ENCODE results near the gene MPO. TPM values are rescaled to one million over a fixed set of nuclear protein-coding genes. Genes with fewer than 3 reads are reported as not detected.

The MPO gene
- total and polyA plus RNA-seq, 2 of the 4 experiments (the other 2 are of a cell fraction), result not detected

DNA sequence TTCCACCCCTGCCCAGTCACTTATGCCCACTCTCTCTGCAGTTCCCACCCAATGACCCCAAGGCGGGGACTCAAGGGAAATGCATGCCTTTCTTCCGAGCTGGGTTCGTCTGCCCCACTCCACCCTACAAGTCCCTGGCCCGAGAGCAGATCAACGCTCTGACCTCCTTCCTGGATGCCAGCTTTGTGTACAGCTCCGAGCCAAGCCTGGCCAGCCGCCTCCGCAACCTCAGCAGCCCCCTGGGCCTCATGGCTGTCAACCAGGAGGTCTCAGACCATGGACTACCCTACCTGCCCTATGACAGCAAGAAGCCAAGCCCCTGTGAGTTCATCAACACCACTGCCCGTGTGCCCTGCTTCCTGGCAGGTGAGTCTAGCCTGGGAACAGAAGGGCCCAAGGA, 28.6 kb downstream of the MPO start:
- H2BK5ac ChIP-seq (ENCODE audit: low read depth, low read length, poor library complexity, severe bottlenecking), result no peak overlapping the region
- H3K9ac ChIP-seq (ENCODE audit: low read depth, low read length), result no peak overlapping the region
- no peak overlapping the region for H4K8ac ChIP-seq (ENCODE audit: low read depth in 2 of 2, low read length in 2 of 2)
- no peak overlapping the region for H3K27ac ChIP-seq (ENCODE audit: insufficient read depth, low read length)
- H2AK9ac ChIP-seq (replicated peaks; ENCODE audit: low read depth, low read length, poor library complexity), result no peak overlapping the region
- no peak overlapping the region for H4K91ac ChIP-seq (ENCODE audit: insufficient read depth, low read depth, low read length)
- no peak overlapping the region for H2AFZ ChIP-seq (replicated peaks; ENCODE audit: low read length, poor library complexity)
- peaks cover 40% of the 10 kb centered on the region for H3K27me3 ChIP-seq (ENCODE audit: control insufficient read depth, insufficient read depth, low read length)
- intact Hi-C loops (cut with micrococcal nuclease), result no loop called here
- H2AK5ac ChIP-seq (ENCODE audit: low read depth, low read length), result no peak overlapping the region
- H3K9me3 ChIP-seq (ENCODE audit: control insufficient read depth, insufficient read depth, low read length), result no peaks in the 10 kb centered on the region
- 36% methylated on average over 3 of the region's 9 CpGs; no CpG with 5 or more reads in 1 of the 2 experiments for WGBS, 2 experiments (ENCODE audit: extremely low coverage in 2 of 2, insufficient read length in 1 of 2)
- no peak overlapping the region for H3K4ac ChIP-seq (ENCODE audit: low read depth, low read length)
- no peaks in the 10 kb centered on the region for H3K36me3 ChIP-seq (ENCODE audit: control insufficient read depth, insufficient read depth, low read length)
- ChIA-PET CTCF (no interaction called here), POLR2A (ENCODE audit: unreplicated experiment) (no interaction called here)
- H3K18ac ChIP-seq (ENCODE audit: low read depth, low read length), result no peak overlapping the region
- no peak for ATAC-seq (ENCODE audit: low read depth)
- H3K4me1 ChIP-seq (ENCODE audit: control insufficient read depth, insufficient read depth, low read length), result no peaks in the 10 kb centered on the region
- no peak overlapping the region for H3K56ac ChIP-seq (ENCODE audit: extremely low read depth, insufficient read depth, low read length)
- no peak for DNase-seq
- no peaks in the 10 kb centered on the region for H3K9me1 ChIP-seq (ENCODE audit: insufficient read depth, low read length)
- H3K23ac ChIP-seq (ENCODE audit: low read depth, low read length), result no peak overlapping the region
- H3K79me1 ChIP-seq (ENCODE audit: low read depth in 1 of 2, low read length in 2 of 2), result no peaks in the 10 kb centered on the region
- H2BK120ac ChIP-seq (ENCODE audit: low read depth, low read length), result no peak overlapping the region
- no peak overlapping the region for H2BK20ac ChIP-seq (ENCODE audit: low read depth, low read length)
- in situ Hi-C loops (cut with MboI; ENCODE audit: low sequenced_read_pairs), result no loop called here
- H2BK15ac ChIP-seq (ENCODE audit: low read depth, low read length), result no peak overlapping the region
- no peaks in the 10 kb centered on the region for H4K20me1 ChIP-seq (ENCODE audit: insufficient read depth, low read length)
- no peak overlapping the region for H3K4me2 ChIP-seq (ENCODE audit: low read depth, low read length)
- BruUV-seq (replicated peaks), result no TSS peak
- H3K4me3 ChIP-seq (ENCODE audit: insufficient read depth, low read depth, low read length), result no peak overlapping the region
- no peak overlapping the region for H3K14ac ChIP-seq (replicated peaks; ENCODE audit: low read depth, low read length)
- dilution Hi-C loops (cut with HindIII; ENCODE audit: low sequenced_read_pairs, unreplicated experiment), result no loop called here
- TF ChIP-seq POLR2A (IDR thresholded peaks at IDR 0.05; ENCODE audit: low read depth, low read length), result no peak
- TF ChIP-seq RCOR1 (IDR thresholded peaks at IDR 0.05; ENCODE audit: insufficient replicate concordance, low read length), result no peak
- no peak for TF ChIP-seq NFE2L2 (IDR thresholded peaks at IDR 0.05; ENCODE audit: low read depth, low read length)
- TF ChIP-seq MXI1 (IDR thresholded peaks at IDR 0.05; ENCODE audit: borderline replicate concordance, low read depth, low read length), result no peak
- TF ChIP-seq CHD1 (IDR thresholded peaks at IDR 0.05; ENCODE audit: low read depth, low read length), result no peak
- TF ChIP-seq CEBPB (IDR thresholded peaks at IDR 0.05; ENCODE audit: low read depth, low read length), result no peak
- TF ChIP-seq FOS (IDR thresholded peaks at IDR 0.05; ENCODE audit: low read depth, low read length), result no peak
- TF ChIP-seq BHLHE40 (IDR thresholded peaks at IDR 0.05; ENCODE audit: low read depth, low read length), result no peak
- no peak for TF ChIP-seq MAZ (IDR thresholded peaks at IDR 0.05; ENCODE audit: borderline replicate concordance, low read depth, low read length)
- no peak for TF ChIP-seq RFX5 (IDR thresholded peaks at IDR 0.05; ENCODE audit: low read depth, low read length)
- TF ChIP-seq RAD21 (IDR thresholded peaks at IDR 0.05; ENCODE audit: low read length), result no peak
- no peak overlapping the region for H4K5ac ChIP-seq (ENCODE audit: low read depth, low read length)
